DOHH2 (cell line): ENCODE data around the gene TLR5.

Experiments used
- EZH2phosphoT487 ChIP-seq: fragments of 200-600 bp; sonication (generic); IDR thresholded peaks from 2 replicates; pipeline ENCODE4 v1.6.1; 2017; ENCODE audit warnings: borderline replicate concordance, mild to moderate bottlenecking, antibody characterized with exemption, low read length, moderate library complexity, mixed read lengths
- TF ChIP-seq, protein P1 (sequence below): fragments of 200-600 bp; sonication (generic); IDR thresholded peaks from one replicate; pipeline ENCODE4 v1.5.1; 2014; ENCODE audit warnings: antibody characterized with exemption, mild to moderate bottlenecking, low read depth, low read length; ENCODE audit not compliant: poor library complexity, severe bottlenecking

DNA sequence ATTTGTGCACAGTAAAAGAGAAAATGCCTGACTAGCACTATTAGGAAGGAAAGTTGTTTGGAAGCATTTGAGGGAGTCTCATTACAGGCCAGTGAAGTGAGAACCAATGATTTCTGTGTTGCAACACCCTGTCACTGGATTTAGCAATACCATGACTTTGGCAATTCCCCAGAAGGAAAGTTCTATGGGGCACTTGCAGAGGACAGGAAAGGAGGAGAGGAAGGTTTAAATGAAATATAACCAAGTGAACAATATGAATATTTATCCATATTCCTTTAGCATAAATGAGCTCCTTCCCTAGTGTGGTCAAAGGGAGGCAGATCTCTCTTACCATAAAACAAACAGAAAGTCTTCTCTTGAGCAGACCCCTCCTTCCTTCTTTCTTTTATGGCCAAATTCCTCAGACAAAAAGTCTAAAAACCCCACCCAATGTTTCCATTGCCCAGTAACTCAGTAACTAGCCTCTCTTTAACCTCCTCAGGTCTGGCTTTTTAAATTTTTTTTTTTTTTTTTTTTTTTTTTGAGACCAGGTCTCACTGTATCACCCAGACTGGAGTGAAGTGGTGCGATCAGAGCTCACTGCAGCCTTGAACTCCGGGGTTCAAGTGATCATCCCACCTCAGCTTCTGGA, 5.5 kb downstream of the TLR5 start:
- TF ChIP-seq, protein P1, sequence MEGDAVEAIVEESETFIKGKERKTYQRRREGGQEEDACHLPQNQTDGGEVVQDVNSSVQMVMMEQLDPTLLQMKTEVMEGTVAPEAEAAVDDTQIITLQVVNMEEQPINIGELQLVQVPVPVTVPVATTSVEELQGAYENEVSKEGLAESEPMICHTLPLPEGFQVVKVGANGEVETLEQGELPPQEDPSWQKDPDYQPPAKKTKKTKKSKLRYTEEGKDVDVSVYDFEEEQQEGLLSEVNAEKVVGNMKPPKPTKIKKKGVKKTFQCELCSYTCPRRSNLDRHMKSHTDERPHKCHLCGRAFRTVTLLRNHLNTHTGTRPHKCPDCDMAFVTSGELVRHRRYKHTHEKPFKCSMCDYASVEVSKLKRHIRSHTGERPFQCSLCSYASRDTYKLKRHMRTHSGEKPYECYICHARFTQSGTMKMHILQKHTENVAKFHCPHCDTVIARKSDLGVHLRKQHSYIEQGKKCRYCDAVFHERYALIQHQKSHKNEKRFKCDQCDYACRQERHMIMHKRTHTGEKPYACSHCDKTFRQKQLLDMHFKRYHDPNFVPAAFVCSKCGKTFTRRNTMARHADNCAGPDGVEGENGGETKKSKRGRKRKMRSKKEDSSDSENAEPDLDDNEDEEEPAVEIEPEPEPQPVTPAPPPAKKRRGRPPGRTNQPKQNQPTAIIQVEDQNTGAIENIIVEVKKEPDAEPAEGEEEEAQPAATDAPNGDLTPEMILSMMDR: no peak
- no peak for TF ChIP-seq EZH2phosphoT487
